Measurements from ENCODE around the gene SLC9A4.

SLC9A4 gene

DNA sequence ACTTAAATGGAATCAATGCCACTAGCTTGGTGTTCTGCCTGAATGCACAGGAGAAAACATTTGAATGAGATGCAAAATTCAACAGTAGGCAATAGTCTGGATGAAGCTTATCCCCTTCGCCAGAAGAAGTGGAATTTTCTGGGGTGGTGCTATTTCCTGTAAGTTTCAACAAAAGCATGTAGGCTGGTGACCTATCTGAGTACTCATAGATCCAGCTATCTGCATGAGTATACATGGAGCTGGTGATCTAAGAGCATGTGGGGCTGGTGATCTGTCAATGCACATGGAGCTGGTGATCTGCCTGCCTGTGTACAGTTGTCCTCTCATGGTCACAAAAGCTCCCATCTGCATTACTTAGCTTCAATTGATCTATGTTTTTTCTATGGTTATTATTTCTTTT lies 71.2 kb downstream of the SLC9A4 start (continued):
- TF ChIP-seq, protein P1, sequence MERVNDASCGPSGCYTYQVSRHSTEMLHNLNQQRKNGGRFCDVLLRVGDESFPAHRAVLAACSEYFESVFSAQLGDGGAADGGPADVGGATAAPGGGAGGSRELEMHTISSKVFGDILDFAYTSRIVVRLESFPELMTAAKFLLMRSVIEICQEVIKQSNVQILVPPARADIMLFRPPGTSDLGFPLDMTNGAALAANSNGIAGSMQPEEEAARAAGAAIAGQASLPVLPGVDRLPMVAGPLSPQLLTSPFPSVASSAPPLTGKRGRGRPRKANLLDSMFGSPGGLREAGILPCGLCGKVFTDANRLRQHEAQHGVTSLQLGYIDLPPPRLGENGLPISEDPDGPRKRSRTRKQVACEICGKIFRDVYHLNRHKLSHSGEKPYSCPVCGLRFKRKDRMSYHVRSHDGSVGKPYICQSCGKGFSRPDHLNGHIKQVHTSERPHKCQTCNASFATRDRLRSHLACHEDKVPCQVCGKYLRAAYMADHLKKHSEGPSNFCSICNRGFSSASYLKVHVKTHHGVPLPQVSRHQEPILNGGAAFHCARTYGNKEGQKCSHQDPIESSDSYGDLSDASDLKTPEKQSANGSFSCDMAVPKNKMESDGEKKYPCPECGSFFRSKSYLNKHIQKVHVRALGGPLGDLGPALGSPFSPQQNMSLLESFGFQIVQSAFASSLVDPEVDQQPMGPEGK (CRISPR knock-in tag; IDR thresholded peaks at IDR 0.05; ENCODE audit: borderline replicate concordance): no peak
- TF ChIP-seq ZFP3 (CRISPR knock-in tag; IDR thresholded peaks at IDR 0.05) (no peak), ZC3H10 (CRISPR knock-in tag; IDR thresholded peaks at IDR 0.05) (no peak), ZFP30 (CRISPR knock-in tag; IDR thresholded peaks at IDR 0.05) (no peak)

DNA sequence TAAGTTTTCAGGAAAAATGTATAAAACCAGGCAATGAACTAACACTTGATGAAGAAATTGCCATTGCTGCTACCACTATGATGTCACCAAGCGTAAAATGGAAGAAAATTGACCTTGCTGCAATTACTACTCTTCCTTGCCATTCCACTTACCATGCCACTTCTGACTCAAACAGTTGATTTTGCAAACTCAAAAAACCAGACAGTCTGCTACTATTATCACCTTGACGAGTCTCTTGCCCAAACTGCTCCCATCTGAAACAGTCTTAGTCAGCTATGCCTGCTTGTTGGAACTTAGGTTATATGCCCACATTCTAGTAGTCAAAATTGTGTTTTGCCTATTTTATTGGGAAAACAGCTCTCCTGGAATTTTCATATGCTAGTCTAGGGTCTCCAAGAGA lies 74.4 kb downstream of the SLC9A4 start:
- ATAC-seq: no peak
- TF ChIP-seq, protein P2, sequence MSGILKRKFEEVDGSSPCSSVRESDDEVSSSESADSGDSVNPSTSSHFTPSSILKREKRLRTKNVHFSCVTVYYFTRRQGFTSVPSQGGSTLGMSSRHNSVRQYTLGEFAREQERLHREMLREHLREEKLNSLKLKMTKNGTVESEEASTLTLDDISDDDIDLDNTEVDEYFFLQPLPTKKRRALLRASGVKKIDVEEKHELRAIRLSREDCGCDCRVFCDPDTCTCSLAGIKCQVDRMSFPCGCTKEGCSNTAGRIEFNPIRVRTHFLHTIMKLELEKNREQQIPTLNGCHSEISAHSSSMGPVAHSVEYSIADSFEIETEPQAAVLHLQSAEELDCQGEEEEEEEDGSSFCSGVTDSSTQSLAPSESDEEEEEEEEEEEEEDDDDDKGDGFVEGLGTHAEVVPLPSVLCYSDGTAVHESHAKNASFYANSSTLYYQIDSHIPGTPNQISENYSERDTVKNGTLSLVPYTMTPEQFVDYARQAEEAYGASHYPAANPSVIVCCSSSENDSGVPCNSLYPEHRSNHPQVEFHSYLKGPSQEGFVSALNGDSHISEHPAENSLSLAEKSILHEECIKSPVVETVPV (CRISPR knock-in tag; IDR thresholded peaks at IDR 0.05): no peak
- TF ChIP-seq ZNF8 (CRISPR knock-in tag; IDR thresholded peaks at IDR 0.05) (no peak), ZNF70 (CRISPR knock-in tag; IDR thresholded peaks at IDR 0.05) (no peak)
- TF ChIP-seq, protein P1 (CRISPR knock-in tag; IDR thresholded peaks at IDR 0.05; ENCODE audit: borderline replicate concordance): no peak

DNA sequence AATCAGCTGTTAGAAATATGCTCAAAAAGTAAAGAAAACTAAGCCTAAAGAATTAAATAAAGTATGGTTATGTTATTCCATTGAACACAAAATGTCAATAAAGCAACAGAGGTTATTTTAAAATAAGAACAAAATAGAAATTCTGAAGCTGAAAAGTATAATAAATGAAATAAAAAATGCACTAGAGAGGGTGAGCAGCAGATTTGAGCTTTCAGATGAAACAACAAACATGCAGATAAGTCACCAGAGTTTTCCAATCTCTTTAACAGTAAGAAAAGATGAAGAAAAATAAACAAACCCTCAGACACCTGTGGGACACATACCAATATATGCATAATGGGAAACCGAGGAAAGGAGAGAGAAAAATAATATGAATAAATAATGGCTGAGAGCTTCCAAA lies 76.0 kb downstream of the SLC9A4 start:
- ATAC-seq: no peak

DNA sequence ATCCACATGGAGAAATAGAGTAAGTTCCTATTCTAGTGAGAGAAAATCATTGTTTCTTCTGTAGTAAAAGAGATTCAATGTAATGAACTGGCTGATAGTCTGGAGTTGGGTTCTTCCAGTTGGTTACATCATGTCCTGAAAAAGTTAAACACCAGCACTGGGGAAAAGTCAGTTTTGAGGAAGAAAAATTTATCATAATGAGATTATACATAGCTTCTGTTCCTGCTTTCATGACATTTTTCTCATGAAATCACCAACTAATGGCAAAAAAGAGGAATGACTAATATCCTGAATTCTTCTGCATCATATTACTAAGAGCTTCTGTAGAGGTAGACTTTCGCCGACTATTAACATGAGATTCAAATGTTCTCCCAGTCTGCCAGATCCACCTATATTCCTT lies 77.1 kb downstream of the SLC9A4 start:
- TF ChIP-seq, protein P3, sequence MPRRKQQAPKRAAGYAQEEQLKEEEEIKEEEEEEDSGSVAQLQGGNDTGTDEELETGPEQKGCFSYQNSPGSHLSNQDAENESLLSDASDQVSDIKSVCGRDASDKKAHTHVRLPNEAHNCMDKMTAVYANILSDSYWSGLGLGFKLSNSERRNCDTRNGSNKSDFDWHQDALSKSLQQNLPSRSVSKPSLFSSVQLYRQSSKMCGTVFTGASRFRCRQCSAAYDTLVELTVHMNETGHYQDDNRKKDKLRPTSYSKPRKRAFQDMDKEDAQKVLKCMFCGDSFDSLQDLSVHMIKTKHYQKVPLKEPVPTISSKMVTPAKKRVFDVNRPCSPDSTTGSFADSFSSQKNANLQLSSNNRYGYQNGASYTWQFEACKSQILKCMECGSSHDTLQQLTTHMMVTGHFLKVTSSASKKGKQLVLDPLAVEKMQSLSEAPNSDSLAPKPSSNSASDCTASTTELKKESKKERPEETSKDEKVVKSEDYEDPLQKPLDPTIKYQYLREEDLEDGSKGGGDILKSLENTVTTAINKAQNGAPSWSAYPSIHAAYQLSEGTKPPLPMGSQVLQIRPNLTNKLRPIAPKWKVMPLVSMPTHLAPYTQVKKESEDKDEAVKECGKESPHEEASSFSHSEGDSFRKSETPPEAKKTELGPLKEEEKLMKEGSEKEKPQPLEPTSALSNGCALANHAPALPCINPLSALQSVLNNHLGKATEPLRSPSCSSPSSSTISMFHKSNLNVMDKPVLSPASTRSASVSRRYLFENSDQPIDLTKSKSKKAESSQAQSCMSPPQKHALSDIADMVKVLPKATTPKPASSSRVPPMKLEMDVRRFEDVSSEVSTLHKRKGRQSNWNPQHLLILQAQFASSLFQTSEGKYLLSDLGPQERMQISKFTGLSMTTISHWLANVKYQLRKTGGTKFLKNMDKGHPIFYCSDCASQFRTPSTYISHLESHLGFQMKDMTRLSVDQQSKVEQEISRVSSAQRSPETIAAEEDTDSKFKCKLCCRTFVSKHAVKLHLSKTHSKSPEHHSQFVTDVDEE (CRISPR knock-in tag; IDR thresholded peaks at IDR 0.05): no peak
- TF ChIP-seq, protein P4, sequence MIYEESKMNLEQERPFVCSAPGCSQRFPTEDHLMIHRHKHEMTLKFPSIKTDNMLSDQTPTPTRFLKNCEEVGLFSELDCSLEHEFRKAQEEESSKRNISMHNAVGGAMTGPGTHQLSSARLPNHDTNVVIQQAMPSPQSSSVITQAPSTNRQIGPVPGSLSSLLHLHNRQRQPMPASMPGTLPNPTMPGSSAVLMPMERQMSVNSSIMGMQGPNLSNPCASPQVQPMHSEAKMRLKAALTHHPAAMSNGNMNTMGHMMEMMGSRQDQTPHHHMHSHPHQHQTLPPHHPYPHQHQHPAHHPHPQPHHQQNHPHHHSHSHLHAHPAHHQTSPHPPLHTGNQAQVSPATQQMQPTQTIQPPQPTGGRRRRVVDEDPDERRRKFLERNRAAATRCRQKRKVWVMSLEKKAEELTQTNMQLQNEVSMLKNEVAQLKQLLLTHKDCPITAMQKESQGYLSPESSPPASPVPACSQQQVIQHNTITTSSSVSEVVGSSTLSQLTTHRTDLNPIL (CRISPR knock-in tag; IDR thresholded peaks at IDR 0.05; ENCODE audit: low read depth): no peak
- TF ChIP-seq ZFP3 (CRISPR knock-in tag; IDR thresholded peaks at IDR 0.05): no peak
- TF ChIP-seq, protein P2 (CRISPR knock-in tag; IDR thresholded peaks at IDR 0.05): no peak
- TF ChIP-seq ZFP30 (CRISPR knock-in tag; IDR thresholded peaks at IDR 0.05): no peak
- TF ChIP-seq, protein P1 (CRISPR knock-in tag; IDR thresholded peaks at IDR 0.05; ENCODE audit: borderline replicate concordance): no peak
- TF ChIP-seq ESRRG (CRISPR knock-in tag; IDR thresholded peaks at IDR 0.05): no peak
- TF ChIP-seq, protein P5, sequence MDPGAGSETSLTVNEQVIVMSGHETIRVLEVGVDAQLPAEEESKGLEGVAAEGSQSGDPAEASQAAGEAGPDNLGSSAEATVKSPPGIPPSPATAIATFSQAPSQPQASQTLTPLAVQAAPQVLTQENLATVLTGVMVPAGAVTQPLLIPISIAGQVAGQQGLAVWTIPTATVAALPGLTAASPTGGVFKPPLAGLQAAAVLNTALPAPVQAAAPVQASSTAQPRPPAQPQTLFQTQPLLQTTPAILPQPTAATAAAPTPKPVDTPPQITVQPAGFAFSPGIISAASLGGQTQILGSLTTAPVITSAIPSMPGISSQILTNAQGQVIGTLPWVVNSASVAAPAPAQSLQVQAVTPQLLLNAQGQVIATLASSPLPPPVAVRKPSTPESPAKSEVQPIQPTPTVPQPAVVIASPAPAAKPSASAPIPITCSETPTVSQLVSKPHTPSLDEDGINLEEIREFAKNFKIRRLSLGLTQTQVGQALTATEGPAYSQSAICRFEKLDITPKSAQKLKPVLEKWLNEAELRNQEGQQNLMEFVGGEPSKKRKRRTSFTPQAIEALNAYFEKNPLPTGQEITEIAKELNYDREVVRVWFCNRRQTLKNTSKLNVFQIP (CRISPR knock-in tag; IDR thresholded peaks at IDR 0.05; ENCODE audit: borderline replicate concordance, low read depth): no peak
- no peak for TF ChIP-seq GLIS3 (CRISPR knock-in tag; IDR thresholded peaks at IDR 0.05)
- TF ChIP-seq RARB (CRISPR knock-in tag; IDR thresholded peaks at IDR 0.05): no peak
- no peak for TF ChIP-seq ARNTL (CRISPR knock-in tag; IDR thresholded peaks at IDR 0.05; ENCODE audit: borderline replicate concordance, low read depth)
- TF ChIP-seq ZNF565 (CRISPR knock-in tag; conservative IDR thresholded peaks at IDR 0.05; ENCODE audit: low read depth): no peak
- TF ChIP-seq CSDC2 (CRISPR knock-in tag; IDR thresholded peaks at IDR 0.05): no peak
- no peak for TF ChIP-seq ZNF70 (CRISPR knock-in tag; IDR thresholded peaks at IDR 0.05)
- TF ChIP-seq OSR1 (CRISPR knock-in tag; IDR thresholded peaks at IDR 0.05): no peak
- no peak for TF ChIP-seq ZC3H10 (CRISPR knock-in tag; IDR thresholded peaks at IDR 0.05)
- no peak for ATAC-seq

More for the DNA sequence above, 76.0 kb downstream of the SLC9A4 start:
- TF ChIP-seq SNAI2 (CRISPR knock-in tag; IDR thresholded peaks at IDR 0.05) (no peak), BACH2 (CRISPR knock-in tag; IDR thresholded peaks at IDR 0.05; ENCODE audit: borderline replicate concordance) (no peak), TOX (CRISPR knock-in tag; IDR thresholded peaks at IDR 0.05; ENCODE audit: borderline replicate concordance) (no peak)
